Measurements from ENCODE around the gene PTBP2.
A peak's percentile ranks its signal among the peaks of the same experiment; 100 is the strongest.

PTBP2 gene

DNA sequence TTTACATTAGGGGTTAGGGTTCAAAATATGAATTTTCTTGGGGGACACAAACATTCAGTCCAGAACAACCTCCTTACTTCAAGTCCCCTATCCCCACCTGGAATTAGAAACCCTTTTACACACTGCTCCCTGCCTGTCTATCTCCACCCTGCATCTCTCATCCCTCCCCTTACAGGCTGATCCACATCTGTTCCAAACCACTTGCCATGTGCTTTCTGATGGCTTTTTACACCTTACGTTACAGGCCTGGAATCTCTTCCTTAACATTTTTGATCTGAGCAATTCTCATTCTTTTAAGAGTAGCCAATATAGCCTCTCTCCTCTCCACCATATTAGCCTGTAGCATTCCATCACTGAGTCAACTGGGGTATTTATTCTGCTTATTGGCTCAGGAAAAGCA is 122.0 kb downstream of the PTBP2 start:
- no peak for TF ChIP-seq CTCF (IDR thresholded peaks at IDR 0.05; ENCODE audit: low read depth, low read length, missing control alignments)
- H3K4me3 ChIP-seq (ENCODE audit: low read depth, low read length) = no peak overlapping the region
- no peak for DNase-seq (ENCODE audit: low read depth)

GRCh38 chr1:96845464-96845863 is 123.9 kb downstream of the PTBP2 start:
- peak; percentile 80 for TF ChIP-seq CTCF (IDR thresholded peaks at IDR 0.05; ENCODE audit: low read depth, low read length, missing control alignments)
- DNase-seq (ENCODE audit: low read depth) = no peak
- no peak overlapping the region for H3K4me3 ChIP-seq (ENCODE audit: low read depth, low read length)

GRCh38 chr1:96861836-96862235 is 140.3 kb downstream of the PTBP2 start:
- no peak for DNase-seq (ENCODE audit: low read depth)
- no peak overlapping the region for H3K4me3 ChIP-seq (ENCODE audit: low read depth, low read length)
- no peak for TF ChIP-seq CTCF (IDR thresholded peaks at IDR 0.05; ENCODE audit: low read depth, low read length, missing control alignments)

DNA sequence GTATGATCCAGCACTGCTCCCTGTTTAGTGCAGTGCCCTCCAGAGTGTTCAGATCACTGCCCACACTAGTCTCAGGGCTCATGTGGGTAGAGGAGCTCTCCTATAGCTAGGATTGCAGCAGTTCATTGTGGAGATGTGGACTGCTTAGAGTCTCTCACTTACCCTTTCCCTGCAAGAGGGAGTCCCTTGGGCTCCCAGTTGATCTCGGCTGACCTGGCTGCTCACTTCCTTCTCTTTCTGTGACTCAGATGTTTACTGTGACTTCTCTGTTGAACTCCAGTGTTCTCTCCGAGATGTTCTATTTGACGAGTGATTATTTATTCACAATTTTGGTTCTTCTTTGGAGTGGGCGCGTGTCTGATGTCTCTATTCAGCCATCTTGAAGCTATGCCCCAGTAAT is 141.9 kb downstream of the PTBP2 start:
- no peak overlapping the region for H3K4me3 ChIP-seq (ENCODE audit: low read depth, low read length)
- no peak for DNase-seq (ENCODE audit: low read depth)
- TF ChIP-seq CTCF (IDR thresholded peaks at IDR 0.05; ENCODE audit: low read depth, low read length, missing control alignments) = no peak

All from GM12864 (cell line).